ENCODE results near the gene MRPL33. TPM values are rescaled to one million over a fixed set of nuclear protein-coding genes. Genes with fewer than 3 reads are reported as not detected.
"Not testable (repeated sequence)": the region's sequence is repeated elsewhere in the genome, so short reads cannot be mapped to it uniquely, and the experiment has no call there.

Gene MRPL33
- total RNA-seq, 1 donor from 2014 or later: 27.4 TPM

DNA sequence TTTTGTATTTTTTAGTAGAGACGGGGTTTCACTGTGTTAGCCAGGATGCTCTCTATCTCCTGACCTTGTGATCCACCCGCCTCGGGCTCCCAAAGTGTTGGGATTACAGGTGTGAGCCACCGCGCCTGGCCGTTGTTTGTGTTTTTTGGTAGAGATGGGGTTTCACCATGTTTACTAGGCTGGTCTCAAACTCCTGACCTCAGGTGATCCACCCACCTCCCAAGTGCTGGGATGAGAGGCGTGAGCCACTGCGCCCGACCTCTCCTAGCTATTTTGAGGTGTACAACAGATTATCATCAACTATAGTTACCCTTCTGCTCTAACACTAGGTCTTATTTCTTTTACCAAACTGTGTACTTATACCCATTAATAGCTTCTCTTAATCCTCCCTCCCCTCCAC, 28.9 kb upstream of the MRPL33 start:
- ChIA-PET CTCF (no interaction called here), POLR2A (no interaction called here)
- Mint-ChIP-seq H3K9me3 (peaks cover 6% of the 10 kb centered on the region), H3K27ac (no peak overlapping the region), H3K4me1 (no peaks in the 10 kb centered on the region), H3K27me3 (peaks cover 16% of the 10 kb centered on the region), H3K4me3 (no peak overlapping the region), H3K36me3 (ENCODE audit: low read depth) (no peaks in the 10 kb centered on the region)
- DNase-seq (no peak), ATAC-seq (ENCODE audit: low read depth) (no peak)
- intact Hi-C loops (cut with micrococcal nuclease): no loop called here
- TF ChIP-seq, protein P1, sequence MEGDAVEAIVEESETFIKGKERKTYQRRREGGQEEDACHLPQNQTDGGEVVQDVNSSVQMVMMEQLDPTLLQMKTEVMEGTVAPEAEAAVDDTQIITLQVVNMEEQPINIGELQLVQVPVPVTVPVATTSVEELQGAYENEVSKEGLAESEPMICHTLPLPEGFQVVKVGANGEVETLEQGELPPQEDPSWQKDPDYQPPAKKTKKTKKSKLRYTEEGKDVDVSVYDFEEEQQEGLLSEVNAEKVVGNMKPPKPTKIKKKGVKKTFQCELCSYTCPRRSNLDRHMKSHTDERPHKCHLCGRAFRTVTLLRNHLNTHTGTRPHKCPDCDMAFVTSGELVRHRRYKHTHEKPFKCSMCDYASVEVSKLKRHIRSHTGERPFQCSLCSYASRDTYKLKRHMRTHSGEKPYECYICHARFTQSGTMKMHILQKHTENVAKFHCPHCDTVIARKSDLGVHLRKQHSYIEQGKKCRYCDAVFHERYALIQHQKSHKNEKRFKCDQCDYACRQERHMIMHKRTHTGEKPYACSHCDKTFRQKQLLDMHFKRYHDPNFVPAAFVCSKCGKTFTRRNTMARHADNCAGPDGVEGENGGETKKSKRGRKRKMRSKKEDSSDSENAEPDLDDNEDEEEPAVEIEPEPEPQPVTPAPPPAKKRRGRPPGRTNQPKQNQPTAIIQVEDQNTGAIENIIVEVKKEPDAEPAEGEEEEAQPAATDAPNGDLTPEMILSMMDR (IDR thresholded peaks at IDR 0.05): no peak

DNA sequence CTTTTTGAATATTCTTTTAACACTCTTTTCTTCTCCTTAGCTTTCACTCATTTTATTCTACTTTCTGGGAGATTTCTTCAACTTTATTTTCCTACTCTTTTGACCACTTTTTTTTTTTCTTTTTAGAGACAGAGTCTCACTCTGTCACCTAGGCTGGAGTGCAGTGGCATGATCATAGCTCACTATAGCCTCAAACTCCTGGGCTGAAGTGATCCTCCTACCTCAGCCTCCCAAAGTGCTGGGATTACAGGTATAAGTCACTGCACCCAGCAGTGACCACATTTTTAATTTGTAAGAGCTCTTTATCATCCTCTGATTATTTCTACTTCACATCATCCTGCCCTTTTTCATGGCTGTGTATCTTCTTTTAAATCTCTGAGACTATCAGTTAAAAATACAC, 26.0 kb upstream of the MRPL33 start:
- H3K4me3 Mint-ChIP-seq; H3K27ac Mint-ChIP-seq; intact Hi-C loops (cut with micrococcal nuclease); ATAC-seq (ENCODE audit: low read depth); CTCF ChIA-PET; H3K4me1 Mint-ChIP-seq; H3K9me3 Mint-ChIP-seq; H3K36me3 Mint-ChIP-seq (ENCODE audit: low read depth); POLR2A ChIA-PET; DNase-seq: not testable (repeated sequence)
- H3K27me3 Mint-ChIP-seq: peaks cover 19% of the 10 kb centered on the region

DNA sequence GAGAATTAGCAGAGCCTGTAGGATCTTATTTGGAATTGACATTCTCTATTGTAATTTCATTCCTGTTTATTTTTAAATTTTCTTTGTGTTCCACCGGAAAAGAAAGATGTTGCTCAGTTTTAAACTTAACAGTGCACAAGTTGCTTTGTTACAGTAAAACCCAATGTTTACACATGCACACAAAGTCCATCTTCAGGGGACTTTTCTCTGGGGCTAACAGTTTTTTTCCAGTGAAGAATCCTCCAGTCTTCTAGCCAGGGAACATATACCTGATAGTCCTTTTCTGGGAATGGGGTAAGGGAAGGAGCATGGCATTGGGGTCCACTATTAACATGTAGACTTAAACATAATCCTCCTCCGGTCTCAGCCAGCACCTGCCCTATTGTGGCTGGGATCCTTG, 25.2 kb upstream of the MRPL33 start:
- Mint-ChIP-seq H3K27me3 (peaks cover 17% of the 10 kb centered on the region), H3K4me1 (no peaks in the 10 kb centered on the region), H3K9me3 (peaks cover 3% of the 10 kb centered on the region), H3K36me3 (ENCODE audit: low read depth) (no peaks in the 10 kb centered on the region), H3K27ac (no peak overlapping the region), H3K4me3 (no peak overlapping the region)
- DNase-seq (no peak), ATAC-seq (ENCODE audit: low read depth) (no peak)
- intact Hi-C loops (cut with micrococcal nuclease): no loop called here
- TF ChIP-seq, protein P1 (IDR thresholded peaks at IDR 0.05): no peak
- ChIA-PET CTCF (no interaction called here), POLR2A (no interaction called here)

DNA sequence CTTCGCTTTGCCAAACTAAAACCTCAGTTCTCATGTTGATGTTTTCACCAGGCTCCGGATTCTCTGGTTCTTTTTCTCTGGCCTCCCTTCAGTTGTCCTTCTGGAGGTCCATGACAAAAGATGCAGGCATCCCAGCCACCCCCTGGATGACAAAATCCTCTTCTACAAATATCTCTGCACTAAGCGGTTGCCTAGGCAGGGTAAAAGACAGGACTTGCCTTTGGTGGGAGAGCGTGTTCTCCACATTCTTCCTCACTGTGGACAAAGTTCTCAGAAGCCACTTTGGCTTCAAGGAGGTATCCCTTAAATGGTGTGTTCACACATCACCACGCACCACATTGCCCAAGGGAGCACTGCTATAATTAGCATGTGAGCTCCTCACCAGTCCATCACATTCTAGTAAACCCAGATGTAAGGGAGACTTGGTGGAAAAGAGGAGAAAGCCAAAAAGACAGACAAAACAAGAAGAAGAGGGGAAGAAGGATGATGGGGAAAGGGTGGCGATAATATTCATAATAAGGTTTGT, 23.6 kb upstream of the MRPL33 start:
- DNase-seq: no peak
- no peak overlapping the region for H3K27ac Mint-ChIP-seq
- no peaks in the 10 kb centered on the region for H3K36me3 Mint-ChIP-seq (ENCODE audit: low read depth)
- H3K4me1 Mint-ChIP-seq: no peaks in the 10 kb centered on the region
- POLR2A ChIA-PET: no interaction called here
- CTCF ChIA-PET: no interaction called here
- TF ChIP-seq, protein P1 (IDR thresholded peaks at IDR 0.05): no peak
- H3K9me3 Mint-ChIP-seq: peaks cover 3% of the 10 kb centered on the region
- H3K4me3 Mint-ChIP-seq: no peak overlapping the region
- intact Hi-C loops (cut with micrococcal nuclease): no loop called here
- ATAC-seq (ENCODE audit: low read depth): no peak
- peaks cover 21% of the 10 kb centered on the region for H3K27me3 Mint-ChIP-seq

DNA sequence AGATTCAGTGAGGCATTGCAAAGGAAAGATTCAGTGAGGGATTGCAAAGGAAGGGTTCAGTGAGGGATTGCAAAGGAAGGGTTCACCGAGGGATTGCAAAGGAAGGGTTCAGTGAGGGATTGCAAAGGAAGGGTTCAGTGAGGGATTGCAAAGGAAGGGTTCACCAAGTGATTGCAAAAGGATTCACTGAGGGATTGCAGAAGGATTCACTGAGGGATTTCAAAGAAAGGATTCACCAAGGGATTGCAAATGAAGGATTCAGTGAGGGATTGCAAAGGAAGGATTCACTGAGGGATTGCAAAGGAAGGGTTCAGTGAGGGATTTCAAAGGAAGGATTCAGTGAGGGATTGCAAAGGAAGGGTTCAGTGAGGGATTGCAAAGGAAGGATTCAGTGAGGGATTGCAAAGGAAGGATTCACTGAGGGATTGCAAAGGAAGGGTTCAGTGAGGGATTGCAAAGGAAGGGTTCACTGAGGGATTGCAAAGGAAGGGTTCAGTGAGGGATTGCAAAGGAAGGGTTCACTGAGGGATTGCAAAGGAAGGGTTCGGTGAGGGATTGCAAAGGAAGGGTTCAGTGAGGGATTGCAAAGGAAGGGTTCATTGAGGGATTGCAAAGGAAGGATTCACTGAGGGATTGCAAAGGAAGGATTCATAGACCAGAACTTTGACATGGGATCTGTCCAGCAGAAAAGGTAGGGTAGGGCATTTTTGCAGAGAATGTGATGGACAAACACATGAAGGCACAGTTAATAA, 22.5 kb upstream of the MRPL33 start:
- H3K4me3 Mint-ChIP-seq; ATAC-seq (ENCODE audit: low read depth); POLR2A ChIA-PET; H3K36me3 Mint-ChIP-seq (ENCODE audit: low read depth); H3K9me3 Mint-ChIP-seq; H3K27ac Mint-ChIP-seq; CTCF ChIA-PET; intact Hi-C loops (cut with micrococcal nuclease); DNase-seq; H3K4me1 Mint-ChIP-seq: not testable (repeated sequence)
- peaks cover 28% of the 10 kb centered on the region for H3K27me3 Mint-ChIP-seq

DNA sequence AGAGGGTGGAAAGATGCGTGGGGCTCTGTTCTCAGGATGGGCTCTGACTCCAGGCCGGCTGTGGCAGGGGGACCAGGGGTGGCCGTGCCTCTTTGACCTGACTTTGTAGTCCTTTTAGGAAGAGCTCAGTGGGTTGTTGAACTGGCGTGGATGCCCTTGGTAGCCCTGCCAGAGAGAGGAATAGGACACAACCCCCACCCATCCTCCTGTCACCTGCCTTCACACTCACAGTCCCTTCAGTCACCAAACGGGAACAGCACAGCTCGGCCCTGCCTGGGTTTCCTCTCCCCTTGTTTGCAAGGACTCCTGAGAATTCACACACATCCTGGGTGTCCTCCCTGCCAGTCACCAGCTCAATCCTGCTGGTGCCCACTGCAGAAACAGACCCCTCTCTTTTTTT, 20.1 kb upstream of the MRPL33 start:
- H3K9me3 Mint-ChIP-seq: no peaks in the 10 kb centered on the region
- intact Hi-C loops (cut with micrococcal nuclease): no loop called here
- POLR2A ChIA-PET: no interaction called here
- no peak for DNase-seq
- H3K4me3 Mint-ChIP-seq: no peak overlapping the region
- TF ChIP-seq, protein P1 (IDR thresholded peaks at IDR 0.05): no peak
- CTCF ChIA-PET: no interaction called here
- no peaks in the 10 kb centered on the region for H3K36me3 Mint-ChIP-seq (ENCODE audit: low read depth)
- ATAC-seq (ENCODE audit: low read depth): no peak
- H3K27me3 Mint-ChIP-seq: peaks cover 25% of the 10 kb centered on the region
- H3K27ac Mint-ChIP-seq: no peak overlapping the region
- no peaks in the 10 kb centered on the region for H3K4me1 Mint-ChIP-seq
